Caco-2 (cell line): ENCODE data around the gene HS1BP3. TPM values are rescaled to one million over a fixed set of nuclear protein-coding genes. Genes with fewer than 3 reads are reported as not detected.

Experiments used
- BruUV-seq: library from RNA; stranded (reverse); fragments of 400-500 nt; replicated peaks from 2 replicates; lab custom pipeline; 2021; lab: Mats Ljungman, UMichigan
- CTCF ChIA-PET: fragments of 300-600 bp; sonication (Branson Sonifier 250); formaldehyde crosslinking; loops from one replicate; lab custom pipeline; 2022; ENCODE audit warnings: antibody characterized with exemption; lab: Charles Lee
- POLR2A ChIA-PET: fragments of 300-600 bp; sonication (Branson Sonifier 250); formaldehyde crosslinking; loops from one replicate; lab custom pipeline; 2022; ENCODE audit warnings: antibody characterized with exemption; lab: Charles Lee
- DNase-seq, 2 experiments: peaks; one replicate each; pipeline versions ENCODE4 v3.0.0 to v3.0.0-alpha.2; 2020 to 2022
- H3K27me3 ChIP-seq: replicated peaks from 2 replicates; pipeline ENCODE4 v1.6.0; 2011; ENCODE audit warnings: low read length; ENCODE audit not compliant: control insufficient read depth, insufficient read depth
- H3K36me3 ChIP-seq: 2 replicates; pipeline ENCODE4 v1.5.1; 2011; ENCODE audit warnings: low read length; ENCODE audit not compliant: control insufficient read depth, insufficient read depth
- H3K4me1 ChIP-seq: fragments of 250-450 bp; sonication (Bioruptor Pico); 2 replicates; pipeline ENCODE4 v1.5.1; 2020; ENCODE audit warnings: mild to moderate bottlenecking
- H3K4me3 ChIP-seq: 2 replicates; pipeline ENCODE4 v1.5.1; 2011; ENCODE audit warnings: low read depth, mild to moderate bottlenecking, control low read depth, low read length
- H3K9me3 ChIP-seq: fragments of 250-450 bp; sonication (Bioruptor Pico); 2 replicates; pipeline ENCODE4 v1.5.1; 2020; ENCODE audit warnings: mild to moderate bottlenecking, moderate library complexity
- H3K27ac Mint-ChIP-seq: one replicate; pipeline ENCODE4 v1.8.0; 2022; ENCODE audit warnings: mixed read lengths; ENCODE audit not compliant: unreplicated experiment
- H3K27me3 Mint-ChIP-seq: one replicate; pipeline ENCODE4 v1.8.0; 2022; ENCODE audit warnings: mixed read lengths; ENCODE audit not compliant: insufficient read depth, unreplicated experiment
- H3K36me3 Mint-ChIP-seq: one replicate; pipeline ENCODE4 v1.8.0; 2022; ENCODE audit warnings: mild to moderate bottlenecking, mixed read lengths; ENCODE audit not compliant: insufficient read depth, unreplicated experiment
- H3K4me1 Mint-ChIP-seq: one replicate; pipeline ENCODE4 v1.8.0; 2022; ENCODE audit warnings: low read depth, mixed read lengths; ENCODE audit not compliant: unreplicated experiment
- H3K4me3 Mint-ChIP-seq: one replicate; pipeline ENCODE4 v1.8.0; 2022; ENCODE audit warnings: mild to moderate bottlenecking, moderate library complexity, mixed read lengths; ENCODE audit not compliant: unreplicated experiment
- H3K9me3 Mint-ChIP-seq: one replicate; pipeline ENCODE4 v1.8.0; 2022; ENCODE audit warnings: mixed read lengths; ENCODE audit not compliant: unreplicated experiment
- intact Hi-C: fragments of 100-400 bp; cut with micrococcal nuclease; formaldehyde crosslinking; loops from one replicate; pipeline ENCODE4 v1.10.0; 2022; ENCODE audit not compliant: unreplicated experiment
- total RNA-seq: library from RNA; stranded (reverse); gene quantifications from 2 replicates; pipeline ENCODE4 v1.2.3, GENCODE V29; 2022
- TF ChIP-seq, protein P1 (sequence below), 2 experiments: fragments of 200-600 bp in 1 of 2; IDR thresholded peaks; 1 replicate in 1 of 2; 2 replicates in 1 of 2; pipeline versions ENCODE4 v1.5.1 to v1.8.0; 2011 to 2022; ENCODE audit warnings: antibody characterized with exemption in 1 of 2, control low read depth in 1 of 2, inconsistent platforms in 1 of 2, low read depth in 1 of 2, low read length in 1 of 2, mild to moderate bottlenecking in 1 of 2, moderate library complexity in 1 of 2; ENCODE audit not compliant: insufficient read depth in 1 of 2, severe bottlenecking in 1 of 2, unreplicated experiment in 1 of 2

HS1BP3 gene
- total RNA-seq, 1 experiment from 2014 or later = 31.1 TPM

DNA sequence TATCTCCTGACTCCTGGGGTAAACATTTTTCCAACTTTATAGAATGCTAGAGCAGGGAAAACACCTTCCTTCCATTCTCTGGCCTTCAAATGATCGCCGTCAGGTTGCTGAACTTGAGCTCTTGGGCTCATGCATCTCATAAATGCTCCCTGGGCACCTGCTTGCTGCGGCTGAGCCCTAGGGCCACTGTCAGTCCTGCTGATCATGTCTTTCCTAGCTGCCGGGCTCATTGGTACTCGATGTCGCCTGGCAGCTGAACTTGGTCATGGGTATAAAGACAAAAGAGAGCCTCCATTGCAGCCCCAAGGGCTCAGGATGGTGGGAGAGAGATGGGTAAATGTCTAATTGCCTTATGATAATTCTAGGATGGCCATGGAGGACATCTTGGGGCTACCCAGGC, 80.6 kb downstream of the HS1BP3 start:
- intact Hi-C loops = no loop called here
- H3K27me3 ChIP-seq = no peaks in the 10 kb centered on the region
- Mint-ChIP-seq H3K27ac (peak overlapping the region; percentile 60), H3K36me3 (no peaks in the 10 kb centered on the region), H3K4me1 (peaks cover 28% of the 10 kb centered on the region), H3K27me3 (no peaks in the 10 kb centered on the region), H3K9me3 (no peaks in the 10 kb centered on the region), H3K4me3 (no peak overlapping the region)
- CTCF ChIA-PET = no interaction called here
- H3K36me3 ChIP-seq = no peaks in the 10 kb centered on the region
- POLR2A ChIA-PET = no interaction called here
- no peak for DNase-seq
- no TSS peak for BruUV-seq
- peaks cover 13% of the 10 kb centered on the region for H3K4me1 ChIP-seq
- no peak overlapping the region for H3K4me3 ChIP-seq
- H3K9me3 ChIP-seq = no peaks in the 10 kb centered on the region
- TF ChIP-seq, protein P1, sequence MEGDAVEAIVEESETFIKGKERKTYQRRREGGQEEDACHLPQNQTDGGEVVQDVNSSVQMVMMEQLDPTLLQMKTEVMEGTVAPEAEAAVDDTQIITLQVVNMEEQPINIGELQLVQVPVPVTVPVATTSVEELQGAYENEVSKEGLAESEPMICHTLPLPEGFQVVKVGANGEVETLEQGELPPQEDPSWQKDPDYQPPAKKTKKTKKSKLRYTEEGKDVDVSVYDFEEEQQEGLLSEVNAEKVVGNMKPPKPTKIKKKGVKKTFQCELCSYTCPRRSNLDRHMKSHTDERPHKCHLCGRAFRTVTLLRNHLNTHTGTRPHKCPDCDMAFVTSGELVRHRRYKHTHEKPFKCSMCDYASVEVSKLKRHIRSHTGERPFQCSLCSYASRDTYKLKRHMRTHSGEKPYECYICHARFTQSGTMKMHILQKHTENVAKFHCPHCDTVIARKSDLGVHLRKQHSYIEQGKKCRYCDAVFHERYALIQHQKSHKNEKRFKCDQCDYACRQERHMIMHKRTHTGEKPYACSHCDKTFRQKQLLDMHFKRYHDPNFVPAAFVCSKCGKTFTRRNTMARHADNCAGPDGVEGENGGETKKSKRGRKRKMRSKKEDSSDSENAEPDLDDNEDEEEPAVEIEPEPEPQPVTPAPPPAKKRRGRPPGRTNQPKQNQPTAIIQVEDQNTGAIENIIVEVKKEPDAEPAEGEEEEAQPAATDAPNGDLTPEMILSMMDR (IDR thresholded peaks at IDR 0.05; ENCODE audit: insufficient read depth in 1 of 2, low read depth in 1 of 2, low read length in 1 of 2, severe bottlenecking in 1 of 2, unreplicated experiment in 1 of 2) = no peak

DNA sequence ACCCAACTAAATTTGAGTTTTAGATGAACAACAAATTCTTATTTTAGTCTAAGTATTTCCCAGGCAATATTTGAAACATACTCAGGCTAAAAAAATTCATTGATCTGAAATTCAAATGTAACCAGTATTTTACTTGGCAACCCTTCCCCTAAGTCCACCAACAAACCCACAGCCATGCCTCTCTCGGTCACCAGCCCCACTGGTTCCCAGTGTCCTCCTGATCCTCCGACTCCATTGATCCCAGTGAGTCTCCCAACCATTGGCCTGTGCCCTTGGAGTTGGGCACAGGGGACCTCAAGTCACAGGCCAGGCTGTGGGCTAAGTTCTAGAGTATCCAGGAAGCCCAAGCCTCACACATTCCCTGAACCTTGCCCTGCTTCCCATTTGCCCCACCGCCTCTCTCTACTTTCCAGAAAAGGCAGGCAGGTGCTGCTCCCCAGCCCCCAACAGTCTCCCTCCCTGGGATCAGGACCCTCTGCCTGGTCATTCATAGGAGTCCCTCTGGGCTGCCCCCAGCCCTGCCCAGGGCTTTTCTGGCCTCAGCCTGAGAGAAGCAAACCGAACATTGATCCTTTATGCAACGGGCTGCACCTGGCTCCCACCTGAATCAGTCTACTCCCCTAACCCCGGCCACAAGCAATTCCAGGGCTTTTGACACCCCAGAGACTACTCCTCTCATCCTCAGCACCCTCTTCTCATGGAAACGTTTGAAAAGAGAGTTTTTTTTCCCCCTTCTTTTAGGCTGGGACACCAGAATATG, 81.3 kb downstream of the HS1BP3 start:
- Mint-ChIP-seq H3K36me3 (no peaks in the 10 kb centered on the region), H3K9me3 (no peaks in the 10 kb centered on the region), H3K4me1 (peaks cover 28% of the 10 kb centered on the region), H3K27ac (peak overlapping the region; percentile 60), H3K27me3 (no peaks in the 10 kb centered on the region), H3K4me3 (no peak overlapping the region)
- Histone ChIP-seq H3K9me3 (no peaks in the 10 kb centered on the region), H3K27me3 (no peaks in the 10 kb centered on the region), H3K4me3 (no peak overlapping the region), H3K36me3 (no peaks in the 10 kb centered on the region), H3K4me1 (peaks cover 13% of the 10 kb centered on the region)
- BruUV-seq = no TSS peak
- TF ChIP-seq, protein P1 (IDR thresholded peaks at IDR 0.05; ENCODE audit: insufficient read depth in 1 of 2, low read depth in 1 of 2, low read length in 1 of 2, severe bottlenecking in 1 of 2, unreplicated experiment in 1 of 2) = no peak
- DNase-seq = no peak
- intact Hi-C loops = no loop called here
- ChIA-PET POLR2A (no interaction called here), CTCF (no interaction called here)

DNA sequence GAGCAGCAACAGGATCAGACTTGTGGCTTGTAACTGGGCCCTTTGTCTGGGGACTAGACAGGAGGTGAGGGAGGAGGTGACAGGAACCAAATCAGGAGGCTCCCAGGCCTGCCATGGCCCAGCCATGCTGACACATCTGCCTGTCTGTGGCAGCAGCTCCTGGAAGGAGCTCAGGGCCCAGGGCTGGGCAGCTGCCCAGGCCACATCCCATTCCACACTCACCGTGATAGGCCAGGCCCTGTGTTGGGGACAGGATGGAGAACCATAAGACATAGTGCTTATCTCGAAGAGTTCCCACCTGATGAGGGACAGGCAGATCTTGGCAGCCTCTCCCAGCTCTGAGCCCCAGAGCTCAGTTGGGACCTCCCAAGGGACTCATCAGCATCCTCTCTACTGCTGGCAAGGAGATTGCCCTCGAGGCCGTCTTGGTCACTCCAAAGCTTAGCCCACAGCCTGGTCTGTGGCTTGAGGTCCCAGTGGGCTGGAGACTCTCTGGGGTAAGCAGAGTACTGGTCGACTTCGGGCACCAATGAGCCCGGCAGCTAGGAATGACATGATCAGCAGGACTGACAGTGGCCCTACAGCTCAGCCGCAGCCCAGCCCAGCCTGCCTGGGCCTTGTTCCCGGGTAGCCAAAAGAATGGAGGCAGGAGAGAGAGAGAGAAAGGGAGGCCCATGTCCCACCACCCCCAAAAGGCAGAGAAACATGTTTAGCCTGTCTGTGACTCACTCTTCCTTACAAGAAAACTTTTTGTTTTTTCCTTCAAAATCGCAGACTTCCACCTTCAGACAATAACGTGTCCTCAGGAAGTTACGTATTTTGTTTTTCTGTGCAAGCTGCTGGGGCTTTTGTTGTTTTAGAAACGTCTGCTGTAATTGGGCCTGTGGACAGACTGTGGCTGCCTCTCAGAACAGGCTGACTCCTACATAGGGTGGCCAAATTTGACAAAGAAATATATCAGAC, 82.1 kb downstream of the HS1BP3 start:
- no peaks in the 10 kb centered on the region for H3K36me3 ChIP-seq
- no TSS peak for BruUV-seq
- Mint-ChIP-seq H3K27me3 (no peaks in the 10 kb centered on the region), H3K4me1 (peaks cover 28% of the 10 kb centered on the region), H3K36me3 (no peaks in the 10 kb centered on the region), H3K9me3 (no peaks in the 10 kb centered on the region), H3K4me3 (no peak overlapping the region), H3K27ac (peak overlapping the region; percentile 89)
- TF ChIP-seq, protein P1 (IDR thresholded peaks at IDR 0.05; ENCODE audit: insufficient read depth in 1 of 2, low read depth in 1 of 2, low read length in 1 of 2, severe bottlenecking in 1 of 2, unreplicated experiment in 1 of 2) = no peak
- ChIA-PET CTCF (no interaction called here), POLR2A (interaction anchor here (1.3 kb wide), 1 partner anchor 122 kb away, joined by 3 read pairs; the partner anchor contains the start of gene RHOB)
- no peak overlapping the region for H3K4me3 ChIP-seq
- DNase-seq = no peak
- H3K9me3 ChIP-seq = no peaks in the 10 kb centered on the region
- no peaks in the 10 kb centered on the region for H3K27me3 ChIP-seq
- peaks cover 13% of the 10 kb centered on the region for H3K4me1 ChIP-seq
- intact Hi-C loops = no loop called here
